GM12878 (cell line): ENCODE results near the gene SACM1L. TPM values are rescaled to one million over a fixed set of nuclear protein-coding genes. Genes with fewer than 3 reads are reported as not detected.

Experiments
- ATAC-seq: fragments of 200-7000 bp; cut with Tn5 transposase; 3 replicates; pipeline ENCODE4 v1.9.1; 2020; ENCODE audit warnings: mild to moderate bottlenecking, moderate library complexity
- BruUV-seq: library from RNA; stranded (reverse); fragments of 400-500 nt; replicated peaks from 2 replicates; lab custom pipeline; 2021; lab: Mats Ljungman, UMichigan
- CTCF ChIA-PET: fragments of 300-600 bp; sonication (Branson Sonifier 250); formaldehyde crosslinking; extraction: SDS; loops from one replicate; lab custom pipeline; 2021; ENCODE audit warnings: inconsistent platforms; lab: Yijun Ruan, JAX
- POLR2A ChIA-PET: fragments of 350-600 bp; formaldehyde crosslinking; extraction: SDS; loops from one replicate; lab custom pipeline; 2021; ENCODE audit warnings: inconsistent platforms; lab: Charles Lee
- RAD21 ChIA-PET: fragments of 300-600 bp; sonication (Branson Sonifier 250); formaldehyde crosslinking; loops from one replicate; lab custom pipeline; 2023; ENCODE audit warnings: antibody characterized with exemption; ENCODE audit not compliant: unreplicated experiment; lab: Charles Lee
- SMC1A ChIA-PET: fragments of 300-600 bp; sonication (Branson Sonifier 250); formaldehyde crosslinking; loops from one replicate; lab custom pipeline; 2023; ENCODE audit not compliant: unreplicated experiment, uncharacterized antibody; lab: Charles Lee
- DNase-seq: peaks from one replicate; pipeline ENCODE4 v3.0.0-alpha.2; 2011; ENCODE audit warnings: low read depth, low spot score
- FAIRE-seq: peaks from 3 replicates; lab custom pipeline; 2011; peaks lifted over from hg19 to GRCh38; lab: Jason Lieb, UNC
- H2AFZ ChIP-seq: 2 replicates; pipeline ENCODE4 v1.6.0; 2011; ENCODE audit warnings: low read depth, low read length, control low read depth; ENCODE audit not compliant: control insufficient read depth
- H3K27ac ChIP-seq: 2 replicates; pipeline ENCODE4 v1.5.1; 2011; ENCODE audit warnings: control low read depth; ENCODE audit not compliant: control insufficient read depth, insufficient read depth
- H3K27me3 ChIP-seq, 2 experiments: replicated peaks in 1 of 2; 2 replicates each; pipeline versions ENCODE4 v1.6.0 to v1.6.1; 2011; ENCODE audit warnings: low read length in 1 of 2; ENCODE audit not compliant: control insufficient read depth in 2 of 2, insufficient read depth in 2 of 2
- H3K36me3 ChIP-seq, 2 experiments: 2 replicates each; pipeline ENCODE4 v1.5.1; 2011; ENCODE audit warnings: low read length in 1 of 2; ENCODE audit not compliant: control insufficient read depth in 2 of 2, insufficient read depth in 2 of 2
- H3K4me1 ChIP-seq: 2 replicates; pipeline ENCODE4 v1.6.1; 2011; ENCODE audit warnings: mild to moderate bottlenecking, low read length, moderate library complexity, mixed read lengths; ENCODE audit not compliant: control insufficient read depth, insufficient read depth
- H3K4me2 ChIP-seq: 2 replicates; pipeline ENCODE4 v1.6.0; 2011; ENCODE audit warnings: control low read depth; ENCODE audit not compliant: control insufficient read depth, insufficient read depth
- H3K4me3 ChIP-seq: fragments of 200-600 bp; sonication (generic); 2 replicates; pipeline ENCODE4 v1.5.1; 2016
- H3K79me2 ChIP-seq: 2 replicates; pipeline ENCODE4 v1.6.0; 2011; ENCODE audit warnings: low read length; ENCODE audit not compliant: control insufficient read depth, insufficient read depth
- H3K9ac ChIP-seq: 2 replicates; pipeline ENCODE4 v1.8.0; 2011; ENCODE audit warnings: low read length, control low read depth, mixed read lengths; ENCODE audit not compliant: control insufficient read depth, insufficient read depth
- H3K9me3 ChIP-seq: replicated peaks from 3 replicates; pipeline ENCODE4 v1.5.1; 2011; ENCODE audit warnings: mild to moderate bottlenecking, low read length; ENCODE audit not compliant: control insufficient read depth, insufficient read depth
- H4K20me1 ChIP-seq: 2 replicates; pipeline ENCODE4 v1.6.0; 2011; ENCODE audit not compliant: control insufficient read depth, insufficient read depth
- BMI1 ChIP-seq: fragments of 450-650 bp; IDR thresholded peaks from 2 replicates; pipeline ENCODE4 v1.6.1; 2016; ENCODE audit warnings: mild to moderate bottlenecking, moderate library complexity, borderline replicate concordance
- CTCF ChIP-seq, 3 experiments: IDR thresholded peaks in 2 of 3; conservative IDR thresholded peaks in 1 of 3; 2 replicates each; pipeline ENCODE4 v1.5.1; 2011; ENCODE audit warnings: low read depth in 3 of 3, low read length in 3 of 3, mild to moderate bottlenecking in 3 of 3, control low read depth in 2 of 3, moderate library complexity in 2 of 3, inconsistent platforms in 1 of 3, mixed read lengths in 1 of 3; ENCODE audit not compliant: control insufficient read depth in 2 of 3, insufficient read depth in 1 of 3; ENCODE audit errors: extremely low read depth in 1 of 3
- EGR1 ChIP-seq, 2 experiments: IDR thresholded peaks; 1 replicate in 1 of 2; 2 replicates in 1 of 2; pipeline ENCODE4 v1.6.1; 2011 to 2012; ENCODE audit warnings: low read depth in 2 of 2, low read length in 2 of 2, borderline replicate concordance in 1 of 2, mild to moderate bottlenecking in 1 of 2, moderate library complexity in 1 of 2
- RBBP5 ChIP-seq: fragments of 200-600 bp; sonication (generic); conservative IDR thresholded peaks from 2 replicates; pipeline ENCODE4 v1.6.1; 2016
- RUNX3 ChIP-seq: IDR thresholded peaks from 2 replicates; pipeline ENCODE4 v1.6.1; 2012; ENCODE audit warnings: low read length, inconsistent platforms
- SKIL ChIP-seq: fragments of 450-650 bp; IDR thresholded peaks from 2 replicates; pipeline ENCODE4 v1.6.1; 2017; ENCODE audit warnings: mild to moderate bottlenecking, low read depth, inconsistent platforms; ENCODE audit not compliant: poor library complexity, severe bottlenecking
- WGBS: methylation state at CpG from one replicate; pipeline ENCODE4 v1.1.6; 2016; ENCODE audit warnings: low lambda C conversion rate; ENCODE audit not compliant: insufficient replicate concordance, insufficient coverage; ENCODE audit errors: missing lambda C conversion rate; 5-methylcytosine and 5-hydroxymethylcytosine counted together
- in situ Hi-C: fragments of 300-500 bp; cut with MboI; formaldehyde crosslinking; loops from 9 replicates; pipeline ENCODE4 v1.14.3; 2018; ENCODE audit warnings: mixed read lengths
- intact Hi-C: fragments of 100-400 bp; cut with micrococcal nuclease; formaldehyde crosslinking; loops from one replicate; pipeline ENCODE4 v1.14.2; 2022; ENCODE audit not compliant: unreplicated experiment
- polyA plus RNA-seq, 11 experiments: library from polyadenylated mRNA; depleted of rRNA in 4 of 11; unstranded in 6 of 11; stranded (reverse) in 5 of 11; fragments of >200 nt; fragmentation: Nextera tagmentation in 4 of 11; fragmentation: Illumina TruSeq in 1 of 11; extraction: Ambion mirVana in 4 of 11; extraction: Trizol in 1 of 11; gene quantifications; 1 replicate in 1 of 11; 2 replicates in 10 of 11; pipeline versions ENCODE4 v1.2.1 to v1.2.3, GENCODE V29; 2011 to 2016; ENCODE audit warnings: inconsistent platforms in 2 of 11, missing spikeins in 2 of 11, low read depth in 1 of 11
- total RNA-seq, 4 experiments: library from RNA; depleted of rRNA in 3 of 4; stranded (reverse); fragments of >200 nt in 3 of 4; fragmentation: Illumina TruSeq in 1 of 4; extraction: Trizol in 1 of 4; gene quantifications; 2 replicates each; pipeline versions ENCODE4 v1.2.1 to v1.2.3, GENCODE V29; 2013 to 2021
- TF ChIP-seq, protein P1 (sequence below): fragments of 450-650 bp; IDR thresholded peaks from 2 replicates; pipeline ENCODE4 v1.6.1; 2017; ENCODE audit warnings: mild to moderate bottlenecking

Gene SACM1L
- total and polyA plus RNA-seq, 10 of the 15 experiments (the other 5 are each of a cell fraction or from before 2014, with no cell fraction given), result 16.5 to 48.3 (median 28.9) TPM

- TF ChIP-seq, protein P1, sequence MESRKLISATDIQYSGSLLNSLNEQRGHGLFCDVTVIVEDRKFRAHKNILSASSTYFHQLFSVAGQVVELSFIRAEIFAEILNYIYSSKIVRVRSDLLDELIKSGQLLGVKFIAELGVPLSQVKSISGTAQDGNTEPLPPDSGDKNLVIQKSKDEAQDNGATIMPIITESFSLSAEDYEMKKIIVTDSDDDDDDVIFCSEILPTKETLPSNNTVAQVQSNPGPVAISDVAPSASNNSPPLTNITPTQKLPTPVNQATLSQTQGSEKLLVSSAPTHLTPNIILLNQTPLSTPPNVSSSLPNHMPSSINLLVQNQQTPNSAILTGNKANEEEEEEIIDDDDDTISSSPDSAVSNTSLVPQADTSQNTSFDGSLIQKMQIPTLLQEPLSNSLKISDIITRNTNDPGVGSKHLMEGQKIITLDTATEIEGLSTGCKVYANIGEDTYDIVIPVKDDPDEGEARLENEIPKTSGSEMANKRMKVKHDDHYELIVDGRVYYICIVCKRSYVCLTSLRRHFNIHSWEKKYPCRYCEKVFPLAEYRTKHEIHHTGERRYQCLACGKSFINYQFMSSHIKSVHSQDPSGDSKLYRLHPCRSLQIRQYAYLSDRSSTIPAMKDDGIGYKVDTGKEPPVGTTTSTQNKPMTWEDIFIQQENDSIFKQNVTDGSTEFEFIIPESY, result 0 out of 2 replicates have a peak, but pooled peaks have one; percentile 2
- TF ChIP-seq BMI1 (no peak), CTCF (IDR thresholded peaks at IDR 0.05 in 2 of 3, conservative IDR thresholded peaks at IDR 0.05 in 1 of 3; ENCODE audit: control insufficient read depth in 2 of 3, extremely low read depth in 1 of 3, insufficient read depth in 1 of 3, low read depth in 3 of 3, low read length in 3 of 3) (peak; percentile 43 to 58 (median 56); a peak in 5 of 6 replicates)
These were observed 24.1 kb upstream of the SACM1L start (continued) for GRCh38 chr3:45665101-45665572.

DNA sequence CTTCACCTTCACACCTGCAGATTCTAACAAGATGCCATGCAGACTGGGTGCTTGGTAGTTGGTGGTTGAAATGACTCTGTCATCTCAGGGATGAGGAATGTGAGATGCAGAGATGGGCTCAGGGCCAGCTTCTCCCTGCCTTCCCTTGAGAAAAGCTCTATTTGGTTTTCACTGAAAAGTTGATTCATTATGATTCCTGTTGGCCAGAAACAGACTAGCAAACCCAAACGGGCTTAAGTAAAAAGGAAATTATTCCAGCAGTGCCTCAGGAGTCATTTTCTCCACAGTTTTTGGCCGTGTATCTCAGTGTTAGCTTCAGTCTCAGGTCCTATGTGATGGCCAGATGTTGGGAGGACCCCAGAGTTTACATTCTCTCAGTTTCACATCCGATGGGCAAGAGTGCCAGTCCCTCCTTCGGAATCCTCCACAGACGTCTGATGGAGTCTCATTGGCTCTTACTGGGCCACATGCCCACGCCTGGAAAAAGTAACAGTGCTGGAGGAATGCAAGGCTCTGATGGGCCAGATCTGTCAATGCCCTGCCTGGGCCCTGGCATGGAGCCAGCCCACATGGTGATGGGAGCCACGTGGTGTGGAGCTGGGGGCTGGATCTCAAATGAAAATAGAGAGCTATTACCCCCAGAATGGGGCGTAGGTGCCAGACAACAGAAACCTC is 22.3 kb upstream of the SACM1L start:
- POLR2A ChIA-PET, result interaction anchor here (0.6 kb wide), 1 partner anchor 37 kb away, joined by 3 read pairs; no protein-coding TSS in a partner anchor
- BruUV-seq, result no TSS peak
- intact Hi-C loops, result loop anchor here (10.0 kb wide), 1 partner anchor 452 kb away; no protein-coding TSS in a partner anchor
- no peak for TF ChIP-seq RBBP5
- TF ChIP-seq EGR1 (IDR thresholded peaks at IDR 0.05; ENCODE audit: borderline replicate concordance in 1 of 2, low read depth in 2 of 2, low read length in 2 of 2), result no peak
- TF ChIP-seq, protein P1, result no peak
- TF ChIP-seq RUNX3, result no peak
- TF ChIP-seq SKIL, result no peak

More for the DNA sequence above, 22.3 kb upstream of the SACM1L start:
- ChIA-PET SMC1A (interaction anchor here (0.6 to 4.0 kb wide), 9 partner anchors 11 to 626 kb away, joined by 3 to 14 read pairs (median 3); no protein-coding TSS in a partner anchor), CTCF (interaction anchor here (0.9 to 13.5 kb wide), 3 partner anchors 8 to 157 kb away, joined by 4 to 259 read pairs (median 51); no protein-coding TSS in a partner anchor), RAD21 (interaction anchor here (0.8 to 1.2 kb wide), 2 partner anchors 156 to 272 kb away, joined by 3 read pairs; no protein-coding TSS in a partner anchor)
- peaks cover 8% of the 10 kb centered on the region for H3K79me2 ChIP-seq
- no peaks in the 10 kb centered on the region for H3K27me3 ChIP-seq
- in situ Hi-C loops, result loop anchor here (10.0 kb wide), 1 partner anchor 442 kb away; the partner anchor contains the start of gene TMEM158
- no peaks in the 10 kb centered on the region for H3K9me3 ChIP-seq
- no peak overlapping the region for H3K9ac ChIP-seq
- 38% methylated on average over 8 of the region's 8 CpGs for WGBS
- FAIRE-seq (no peak), DNase-seq (no peak), ATAC-seq (no peak)
- peaks cover 4% of the 10 kb centered on the region; the same call in 1 of the 2 replicates for H4K20me1 ChIP-seq
- no peak overlapping the region for H3K4me3 ChIP-seq
- peaks cover 16% of the 10 kb centered on the region for H3K4me1 ChIP-seq
- H3K4me2 ChIP-seq, result no peak overlapping the region
- no peak overlapping the region for H3K27ac ChIP-seq
- H2AFZ ChIP-seq, result no peak overlapping the region
- peaks cover 23 to 43% of the 10 kb centered on the region in 2 experiments for H3K36me3 ChIP-seq
